Thyroid gland (tissue), 4 donors: Measurements from ENCODE around the gene ADPRHL1.

ENCODE experiments used
- POLR2A ChIP-seq, 2 donors: fragments of 450-650 bp; IDR thresholded peaks; one replicate each; pipeline ENCODE4 v1.6.1; 2017; ENCODE audit warnings: antibody characterized with exemption in 2 of 2, mild to moderate bottlenecking in 2 of 2, moderate library complexity in 1 of 2
- TF ChIP-seq, protein P1 (sequence below), 6 experiments: fragments of 200-600 bp in 3 of 6; fragments of 450-650 bp in 3 of 6; sonication (generic) in 3 of 6; IDR thresholded peaks; one replicate each; pipeline ENCODE4 v1.5.1; 2016 to 2019; ENCODE audit warnings: antibody characterized with exemption in 6 of 6, mild to moderate bottlenecking in 2 of 6, inconsistent platforms in 1 of 6, moderate library complexity in 1 of 6

DNA sequence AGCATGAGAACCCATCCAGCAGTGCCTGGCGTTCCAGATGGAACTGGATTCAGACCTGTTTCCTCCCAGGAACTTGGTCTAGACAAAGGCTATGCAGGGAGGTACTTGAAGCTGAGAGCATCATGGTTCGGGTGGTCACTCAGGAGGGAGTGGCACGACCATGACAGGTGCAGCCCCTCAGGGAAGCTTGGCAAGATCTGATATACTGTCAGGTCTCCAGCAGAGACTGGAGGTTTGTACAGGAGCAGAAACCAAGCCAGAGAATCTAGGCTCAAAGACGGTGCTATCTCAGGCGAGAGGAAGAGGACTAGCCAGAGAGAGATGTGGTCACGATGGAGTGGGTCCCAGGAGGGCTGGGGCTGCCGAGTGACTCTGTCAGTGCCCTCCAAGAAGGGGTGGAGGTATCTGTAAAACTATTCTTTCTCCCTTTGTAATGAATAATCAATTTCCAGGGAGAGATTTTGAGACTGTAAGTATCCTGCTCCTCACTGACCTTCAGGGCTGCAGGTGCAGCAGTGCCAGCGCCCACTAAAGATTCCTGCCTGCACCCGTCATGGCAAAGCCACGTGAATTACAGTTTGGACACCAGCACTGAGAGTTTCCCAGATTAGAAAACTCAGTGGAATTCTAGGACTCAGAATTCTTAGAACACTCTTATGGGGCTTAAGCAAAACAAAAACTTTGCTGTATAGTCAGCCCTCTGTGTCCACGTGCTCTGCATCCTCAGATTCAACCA is 47.4 kb upstream of the ADPRHL1 start:
- TF ChIP-seq, protein P1, sequence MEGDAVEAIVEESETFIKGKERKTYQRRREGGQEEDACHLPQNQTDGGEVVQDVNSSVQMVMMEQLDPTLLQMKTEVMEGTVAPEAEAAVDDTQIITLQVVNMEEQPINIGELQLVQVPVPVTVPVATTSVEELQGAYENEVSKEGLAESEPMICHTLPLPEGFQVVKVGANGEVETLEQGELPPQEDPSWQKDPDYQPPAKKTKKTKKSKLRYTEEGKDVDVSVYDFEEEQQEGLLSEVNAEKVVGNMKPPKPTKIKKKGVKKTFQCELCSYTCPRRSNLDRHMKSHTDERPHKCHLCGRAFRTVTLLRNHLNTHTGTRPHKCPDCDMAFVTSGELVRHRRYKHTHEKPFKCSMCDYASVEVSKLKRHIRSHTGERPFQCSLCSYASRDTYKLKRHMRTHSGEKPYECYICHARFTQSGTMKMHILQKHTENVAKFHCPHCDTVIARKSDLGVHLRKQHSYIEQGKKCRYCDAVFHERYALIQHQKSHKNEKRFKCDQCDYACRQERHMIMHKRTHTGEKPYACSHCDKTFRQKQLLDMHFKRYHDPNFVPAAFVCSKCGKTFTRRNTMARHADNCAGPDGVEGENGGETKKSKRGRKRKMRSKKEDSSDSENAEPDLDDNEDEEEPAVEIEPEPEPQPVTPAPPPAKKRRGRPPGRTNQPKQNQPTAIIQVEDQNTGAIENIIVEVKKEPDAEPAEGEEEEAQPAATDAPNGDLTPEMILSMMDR (IDR thresholded peaks at IDR 0.05): no peak
- no peak for TF ChIP-seq POLR2A (IDR thresholded peaks at IDR 0.05)
